Measurements from ENCODE around the gene PWWP2B. TPM values are rescaled to one million over a fixed set of nuclear protein-coding genes. Genes with fewer than 3 reads are reported as not detected.

PWWP2B gene
- total and polyA plus RNA-seq, 2 of the 13 experiments (the other 11 are each of a cell fraction or from before 2014, with no cell fraction given) = 2.3 to 4.7 TPM

DNA sequence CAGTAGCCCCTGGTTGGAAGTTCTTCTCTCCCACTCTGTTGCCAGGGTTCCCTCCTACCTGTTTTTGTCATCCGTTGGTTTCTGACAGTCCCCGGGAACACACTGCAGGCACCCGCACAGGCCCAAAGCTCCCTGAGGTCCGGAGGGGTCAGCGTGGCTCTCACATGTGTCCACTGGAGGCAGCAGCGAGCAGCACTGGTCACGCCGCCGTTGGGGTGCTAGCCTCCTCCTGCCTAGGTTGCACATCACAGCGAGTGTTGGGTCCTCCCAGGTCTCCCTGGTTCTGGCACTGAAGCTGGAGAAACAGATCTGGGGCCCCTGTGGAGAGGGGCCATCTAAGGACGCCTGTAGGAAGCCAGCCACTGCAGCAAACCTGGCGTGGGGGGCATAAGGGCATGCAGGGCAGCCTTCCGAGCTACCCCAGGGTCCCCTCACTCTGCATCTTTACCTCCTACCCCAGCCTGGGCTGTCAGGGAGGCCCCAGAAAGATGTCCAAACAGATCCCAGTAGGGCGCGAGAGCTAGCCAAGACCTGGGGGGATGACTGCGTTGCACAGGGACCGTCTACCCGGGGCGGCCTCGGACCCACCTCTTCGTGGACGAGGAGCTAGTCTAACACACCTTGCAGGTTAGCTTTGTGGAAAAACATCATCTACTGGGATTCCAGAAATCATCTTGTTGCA is 36.1 kb upstream of the PWWP2B start:
- TF ChIP-seq, protein P1, sequence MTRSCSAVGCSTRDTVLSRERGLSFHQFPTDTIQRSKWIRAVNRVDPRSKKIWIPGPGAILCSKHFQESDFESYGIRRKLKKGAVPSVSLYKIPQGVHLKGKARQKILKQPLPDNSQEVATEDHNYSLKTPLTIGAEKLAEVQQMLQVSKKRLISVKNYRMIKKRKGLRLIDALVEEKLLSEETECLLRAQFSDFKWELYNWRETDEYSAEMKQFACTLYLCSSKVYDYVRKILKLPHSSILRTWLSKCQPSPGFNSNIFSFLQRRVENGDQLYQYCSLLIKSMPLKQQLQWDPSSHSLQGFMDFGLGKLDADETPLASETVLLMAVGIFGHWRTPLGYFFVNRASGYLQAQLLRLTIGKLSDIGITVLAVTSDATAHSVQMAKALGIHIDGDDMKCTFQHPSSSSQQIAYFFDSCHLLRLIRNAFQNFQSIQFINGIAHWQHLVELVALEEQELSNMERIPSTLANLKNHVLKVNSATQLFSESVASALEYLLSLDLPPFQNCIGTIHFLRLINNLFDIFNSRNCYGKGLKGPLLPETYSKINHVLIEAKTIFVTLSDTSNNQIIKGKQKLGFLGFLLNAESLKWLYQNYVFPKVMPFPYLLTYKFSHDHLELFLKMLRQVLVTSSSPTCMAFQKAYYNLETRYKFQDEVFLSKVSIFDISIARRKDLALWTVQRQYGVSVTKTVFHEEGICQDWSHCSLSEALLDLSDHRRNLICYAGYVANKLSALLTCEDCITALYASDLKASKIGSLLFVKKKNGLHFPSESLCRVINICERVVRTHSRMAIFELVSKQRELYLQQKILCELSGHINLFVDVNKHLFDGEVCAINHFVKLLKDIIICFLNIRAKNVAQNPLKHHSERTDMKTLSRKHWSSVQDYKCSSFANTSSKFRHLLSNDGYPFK (CRISPR knock-in tag; IDR thresholded peaks at IDR 0.05; ENCODE audit: borderline replicate concordance) = no peak
- TF ChIP-seq, protein P2, sequence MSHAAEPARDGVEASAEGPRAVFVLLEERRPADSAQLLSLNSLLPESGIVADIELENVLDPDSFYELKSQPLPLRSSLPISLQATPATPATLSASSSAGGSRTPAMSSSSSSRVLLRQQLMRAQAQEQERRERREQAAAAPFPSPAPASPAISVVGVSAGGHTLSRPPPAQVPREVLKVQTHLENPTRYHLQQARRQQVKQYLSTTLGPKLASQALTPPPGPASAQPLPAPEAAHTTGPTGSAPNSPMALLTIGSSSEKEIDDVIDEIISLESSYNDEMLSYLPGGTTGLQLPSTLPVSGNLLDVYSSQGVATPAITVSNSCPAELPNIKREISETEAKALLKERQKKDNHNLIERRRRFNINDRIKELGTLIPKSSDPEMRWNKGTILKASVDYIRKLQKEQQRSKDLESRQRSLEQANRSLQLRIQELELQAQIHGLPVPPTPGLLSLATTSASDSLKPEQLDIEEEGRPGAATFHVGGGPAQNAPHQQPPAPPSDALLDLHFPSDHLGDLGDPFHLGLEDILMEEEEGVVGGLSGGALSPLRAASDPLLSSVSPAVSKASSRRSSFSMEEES (CRISPR knock-in tag; IDR thresholded peaks at IDR 0.05) = no peak
- TF ChIP-seq, protein P3, sequence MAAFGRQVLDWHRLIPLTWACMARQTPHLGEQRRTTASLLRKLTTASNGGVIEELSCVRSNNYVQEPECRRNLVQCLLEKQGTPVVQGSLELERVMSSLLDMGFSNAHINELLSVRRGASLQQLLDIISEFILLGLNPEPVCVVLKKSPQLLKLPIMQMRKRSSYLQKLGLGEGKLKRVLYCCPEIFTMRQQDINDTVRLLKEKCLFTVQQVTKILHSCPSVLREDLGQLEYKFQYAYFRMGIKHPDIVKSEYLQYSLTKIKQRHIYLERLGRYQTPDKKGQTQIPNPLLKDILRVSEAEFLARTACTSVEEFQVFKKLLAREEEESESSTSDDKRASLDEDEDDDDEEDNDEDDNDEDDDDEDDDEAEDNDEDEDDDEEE (CRISPR knock-in tag; IDR thresholded peaks at IDR 0.05) = no peak
- TF ChIP-seq MYC (CRISPR knock-in tag; IDR thresholded peaks at IDR 0.05; ENCODE audit: borderline replicate concordance) = 0 out of 2 replicates have a peak, but pooled peaks have one; percentile 46
- no peak for TF ChIP-seq EEA1 (CRISPR knock-in tag; IDR thresholded peaks at IDR 0.05; ENCODE audit: borderline replicate concordance)
- TF ChIP-seq, protein P4, sequence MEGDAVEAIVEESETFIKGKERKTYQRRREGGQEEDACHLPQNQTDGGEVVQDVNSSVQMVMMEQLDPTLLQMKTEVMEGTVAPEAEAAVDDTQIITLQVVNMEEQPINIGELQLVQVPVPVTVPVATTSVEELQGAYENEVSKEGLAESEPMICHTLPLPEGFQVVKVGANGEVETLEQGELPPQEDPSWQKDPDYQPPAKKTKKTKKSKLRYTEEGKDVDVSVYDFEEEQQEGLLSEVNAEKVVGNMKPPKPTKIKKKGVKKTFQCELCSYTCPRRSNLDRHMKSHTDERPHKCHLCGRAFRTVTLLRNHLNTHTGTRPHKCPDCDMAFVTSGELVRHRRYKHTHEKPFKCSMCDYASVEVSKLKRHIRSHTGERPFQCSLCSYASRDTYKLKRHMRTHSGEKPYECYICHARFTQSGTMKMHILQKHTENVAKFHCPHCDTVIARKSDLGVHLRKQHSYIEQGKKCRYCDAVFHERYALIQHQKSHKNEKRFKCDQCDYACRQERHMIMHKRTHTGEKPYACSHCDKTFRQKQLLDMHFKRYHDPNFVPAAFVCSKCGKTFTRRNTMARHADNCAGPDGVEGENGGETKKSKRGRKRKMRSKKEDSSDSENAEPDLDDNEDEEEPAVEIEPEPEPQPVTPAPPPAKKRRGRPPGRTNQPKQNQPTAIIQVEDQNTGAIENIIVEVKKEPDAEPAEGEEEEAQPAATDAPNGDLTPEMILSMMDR (CRISPR knock-in tag; IDR thresholded peaks at IDR 0.05) = peak; percentile 82
- no peak for TF ChIP-seq RFX3 (CRISPR knock-in tag; IDR thresholded peaks at IDR 0.05)
- TF ChIP-seq STAG1 (CRISPR knock-in tag; IDR thresholded peaks at IDR 0.05) = peak; percentile 67
- peak; percentile 22 to 37; a peak in 2 of 4 replicates for TF ChIP-seq NR2F1 (CRISPR knock-in tag; IDR thresholded peaks at IDR 0.05)
- peak; percentile 51 for TF ChIP-seq RAD21 (CRISPR knock-in tag; IDR thresholded peaks at IDR 0.05)
- no peak for TF ChIP-seq BORCS8-MEF2B (CRISPR knock-in tag; IDR thresholded peaks at IDR 0.05)
- TF ChIP-seq XRCC5 (optimal IDR thresholded peaks at IDR 0.05; ENCODE audit: low read length) = peak; percentile 67
- no peak for TF ChIP-seq ZNF367 (CRISPR knock-in tag; IDR thresholded peaks at IDR 0.05; ENCODE audit: borderline replicate concordance)
- TF ChIP-seq ZNF431 (CRISPR knock-in tag; IDR thresholded peaks at IDR 0.05; ENCODE audit: borderline replicate concordance, low read depth) = no peak
- peak; percentile 22; the same call in 1 of the 2 replicates for TF ChIP-seq KDM2A (CRISPR knock-in tag; IDR thresholded peaks at IDR 0.05; ENCODE audit: borderline replicate concordance, low read depth)
- no peak for TF ChIP-seq SRY (CRISPR knock-in tag; IDR thresholded peaks at IDR 0.05)
- TF ChIP-seq ADNP (CRISPR knock-in tag; IDR thresholded peaks at IDR 0.05) = 0 out of 2 replicates have a peak, but pooled peaks have one; percentile 27
- no TSS peak for BruUV-seq (replicated peaks)
- 58% methylated on average over 20 of the region's 22 CpGs for WGBS (ENCODE audit: low lambda C conversion rate)
- no peak overlapping the region for H3K4me3 ChIP-seq (replicated peaks in 1 of 3; ENCODE audit: insufficient read depth in 1 of 3, low read depth in 2 of 3, low read length in 3 of 3)
- no peak overlapping the region for H3K4me2 ChIP-seq (ENCODE audit: low read depth, low read length)
- H3K27me3 ChIP-seq (ENCODE audit: control insufficient read depth in 1 of 2, insufficient read depth in 2 of 2, low read length in 2 of 2) = no peaks in the 10 kb centered on the region
- ChIA-PET POLR2A (no interaction called here), CTCF (ENCODE audit: low intra/inter-chr PET ratio, low total read pairs) (interaction anchor here (1.9 kb wide), 1 partner anchor 138 kb away, joined by 7 read pairs; no protein-coding TSS in a partner anchor)
- FAIRE-seq (no peak), ATAC-seq (peak; percentile 79), DNase-seq (ENCODE audit: low spot score) (no peak)
- no peak overlapping the region for H2AFZ ChIP-seq (ENCODE audit: low read length)
- H3K9me3 ChIP-seq (ENCODE audit: low read length) = no peaks in the 10 kb centered on the region
- no peaks in the 10 kb centered on the region; the same call in 1 of the 2 replicates for H4K20me1 ChIP-seq (ENCODE audit: insufficient read depth, low read length)
- H3K27ac ChIP-seq (ENCODE audit: extremely low read length, insufficient read depth, low read length) = no peak overlapping the region
- H3K36me3 ChIP-seq (replicated peaks in 1 of 2; ENCODE audit: control insufficient read depth in 1 of 2, insufficient read depth in 2 of 2, low read length in 2 of 2) = no peaks in the 10 kb centered on the region
- H3K79me2 ChIP-seq (ENCODE audit: insufficient read depth, low read length) = no peaks in the 10 kb centered on the region
- intact Hi-C loops (cut with micrococcal nuclease; ENCODE audit: unreplicated experiment) (no loop called here), in situ Hi-C loops (cut with HindIII; ENCODE audit: extremely low pct_ligation_motif_present, low pct_unique_long_range_greater_than_20kb) (no loop called here)
- no peaks in the 10 kb centered on the region for H3K4me1 ChIP-seq (ENCODE audit: insufficient read depth, low read length)
- no peak overlapping the region for H3K9ac ChIP-seq (ENCODE audit: insufficient read depth, low read depth, low read length)
